Measurements from ENCODE around the gene NCLN.
"Not testable (repeated sequence)": the region's sequence is repeated elsewhere in the genome, so short reads cannot be mapped to it uniquely, and the experiment has no call there.

Gene NCLN

DNA sequence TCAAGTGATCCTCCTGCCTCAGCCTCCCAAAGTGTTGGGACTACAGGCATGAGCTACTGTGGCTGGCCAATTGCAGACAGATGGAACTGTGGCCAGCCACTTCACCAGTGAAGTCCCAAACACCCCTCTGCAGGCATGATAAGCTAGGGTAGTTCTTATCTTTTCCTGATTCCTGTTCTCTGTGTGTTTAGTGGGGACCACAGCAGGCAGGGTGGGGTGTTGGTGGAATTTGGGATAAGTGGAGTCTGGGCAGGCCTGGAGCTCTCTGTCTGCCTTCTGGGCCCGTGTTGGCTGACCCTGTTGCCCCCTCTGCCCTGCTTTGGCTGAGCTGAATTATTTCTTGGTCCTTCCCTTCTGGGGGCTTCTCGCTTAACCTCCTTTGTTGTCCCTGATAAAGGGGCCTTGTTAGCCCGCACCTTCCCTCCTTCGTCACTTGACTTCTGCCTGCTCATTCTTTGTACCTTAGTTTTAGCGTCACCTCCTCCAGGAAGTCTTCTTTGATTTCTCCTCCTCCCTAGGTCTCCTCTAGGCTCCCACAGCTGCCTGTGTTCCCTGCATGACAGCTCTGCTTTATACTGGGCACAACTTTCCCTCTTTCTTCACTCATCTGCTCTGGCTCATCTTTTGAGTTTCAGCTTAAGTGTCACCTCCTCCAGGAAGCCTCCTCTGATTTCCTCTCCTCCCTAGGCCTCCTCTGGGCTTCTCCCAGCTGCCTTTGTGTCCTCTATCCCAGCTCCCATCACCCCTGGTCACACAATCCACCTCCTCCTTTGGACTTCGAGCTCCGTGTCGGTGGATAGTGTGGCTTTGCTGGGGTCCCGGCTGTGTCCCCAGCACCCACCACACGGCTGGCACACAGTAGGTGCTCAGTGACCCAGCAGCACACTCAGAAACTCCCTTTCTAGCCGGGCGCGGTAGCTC is 1.7 kb upstream of the NCLN start:
- in situ Hi-C loops (cut with MboI; ENCODE audit: low sequenced_read_pairs), result no loop called here

DNA sequence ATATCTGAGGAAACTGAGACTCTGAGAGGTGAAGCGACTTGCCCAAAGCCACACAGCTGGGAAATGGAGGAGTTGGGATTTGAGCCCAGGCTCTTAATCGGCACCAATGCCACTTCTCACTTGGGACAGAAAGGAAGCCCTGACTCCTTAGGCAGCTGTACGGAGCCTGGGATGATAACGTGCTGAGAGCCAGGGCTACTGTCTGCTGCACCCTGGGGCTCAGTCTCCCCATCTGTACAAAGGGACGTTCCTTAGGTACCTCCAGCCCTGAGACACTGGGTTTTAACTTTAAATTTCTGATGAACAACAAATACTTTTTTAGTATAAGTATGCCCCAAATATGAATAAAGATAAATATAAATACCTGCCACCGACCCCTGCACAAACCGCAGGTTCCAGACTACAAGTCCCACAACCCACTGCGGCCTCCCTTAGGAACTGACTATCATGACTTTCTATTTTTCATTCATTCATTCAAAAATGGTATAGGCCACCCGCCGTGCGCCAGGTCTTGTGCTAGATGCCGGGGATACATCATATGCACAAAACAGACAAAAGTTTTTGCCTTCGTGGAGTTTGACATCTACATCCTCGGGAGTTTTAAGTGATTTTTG is 776 bp upstream of the NCLN start:
- in situ Hi-C loops (cut with MboI; ENCODE audit: low sequenced_read_pairs), result no loop called here

DNA sequence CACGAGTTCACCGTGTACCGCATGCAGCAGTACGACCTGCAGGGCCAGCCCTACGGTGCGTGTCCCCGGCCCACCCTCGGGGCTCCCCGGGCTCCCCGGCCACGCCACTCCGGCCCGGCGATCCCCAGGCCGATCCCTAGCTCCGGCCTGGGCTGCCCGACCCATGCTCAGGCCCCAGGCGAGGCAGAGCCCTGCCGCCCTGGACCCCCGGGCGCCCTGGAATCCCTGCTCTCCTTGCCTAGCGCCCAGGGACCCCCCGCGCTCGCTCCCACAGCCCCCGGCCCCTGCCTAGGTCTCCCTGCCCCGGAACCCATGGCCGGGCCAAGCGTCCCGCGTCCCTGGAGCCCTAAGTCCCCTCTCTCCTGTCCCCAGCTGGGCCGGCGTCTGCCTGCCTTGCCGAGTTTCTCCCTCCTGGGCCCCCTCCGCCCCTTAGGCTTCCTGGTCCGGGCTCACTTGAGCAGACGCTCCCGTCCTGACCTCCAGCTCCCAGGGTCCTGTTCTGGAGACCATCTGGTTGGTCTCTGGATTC is 494 bp downstream of the NCLN start:
- in situ Hi-C loops (cut with MboI; ENCODE audit: low sequenced_read_pairs), result no loop called here

DNA sequence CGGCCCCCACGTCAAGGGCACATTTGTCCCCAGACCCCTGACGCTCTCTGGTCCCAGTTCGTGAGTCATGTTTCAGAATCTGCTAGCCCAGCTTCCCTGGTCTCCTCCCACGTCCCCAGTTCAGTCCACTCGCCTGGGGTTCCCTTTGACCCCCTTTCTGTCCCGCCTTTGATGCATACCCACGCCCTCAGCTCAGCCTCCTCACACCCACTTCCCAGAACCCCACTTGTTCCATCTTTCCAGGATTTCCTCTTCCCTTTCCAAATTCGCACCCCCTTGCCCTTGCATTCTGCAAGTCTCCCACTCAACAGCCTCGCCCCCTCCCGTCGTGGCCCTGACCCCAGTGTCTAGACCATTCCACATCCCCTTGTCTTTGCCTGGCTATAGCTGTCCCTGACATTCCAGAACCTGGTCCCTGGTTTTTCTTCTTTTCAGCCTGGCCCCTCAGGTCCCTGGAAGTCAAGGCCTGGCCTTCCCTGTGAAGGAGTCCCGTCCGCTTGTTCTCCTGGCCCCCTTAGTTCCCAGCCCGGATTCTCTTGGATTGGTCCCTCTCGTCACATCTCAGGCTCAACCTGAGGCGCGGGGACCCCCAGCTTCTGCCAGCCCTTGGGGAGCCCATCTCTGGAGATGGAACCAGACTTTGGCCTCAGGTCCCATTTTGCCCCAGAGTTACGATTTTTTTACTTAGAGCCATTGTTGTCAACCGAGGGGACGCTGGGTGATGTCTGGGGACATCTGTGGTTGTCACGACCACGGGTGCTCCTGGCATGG is 1.3 kb downstream of the NCLN start:
- in situ Hi-C loops (cut with MboI; ENCODE audit: low sequenced_read_pairs), result no loop called here

DNA sequence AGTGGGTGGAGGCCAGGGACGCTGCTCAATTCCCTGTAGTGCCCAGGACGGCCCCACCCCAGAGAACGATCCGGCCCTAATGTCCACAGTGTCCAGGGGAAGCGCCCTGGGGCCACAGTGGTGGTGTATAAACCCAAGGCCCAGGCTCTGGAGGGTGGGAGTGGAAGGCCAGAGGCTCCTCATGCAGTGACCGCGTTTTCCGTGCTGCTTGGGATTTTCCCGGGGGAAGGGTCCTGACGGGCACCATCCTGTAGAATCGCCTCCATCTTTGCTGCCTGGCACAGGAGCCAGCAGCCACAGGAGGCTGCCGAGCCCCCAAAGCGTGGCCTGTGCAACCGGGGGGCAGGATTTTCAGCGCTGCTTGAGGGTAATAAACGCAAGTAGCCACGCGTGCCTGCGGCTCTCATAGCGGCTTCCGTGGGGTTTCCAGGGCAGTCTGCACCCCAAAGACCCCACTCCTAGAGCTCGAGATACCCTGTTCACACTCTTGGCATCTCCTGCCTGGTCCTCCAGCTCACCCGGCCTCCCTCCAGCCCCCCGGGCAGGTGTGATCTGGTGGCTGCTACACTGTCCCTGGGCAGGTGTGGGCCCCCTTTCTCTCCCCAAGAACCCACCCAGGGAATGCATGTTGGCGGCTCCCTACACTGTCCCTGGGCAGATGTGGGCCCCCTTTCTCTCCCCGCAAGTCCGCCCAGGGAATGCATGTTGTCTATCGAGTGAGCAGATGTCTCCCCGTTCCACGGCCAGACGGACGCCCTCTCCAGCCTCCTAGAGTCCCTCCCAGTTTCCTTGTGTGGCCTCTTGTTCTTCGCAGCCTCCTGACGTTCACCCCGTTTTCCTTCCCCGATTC is 2.2 kb downstream of the NCLN start:
- in situ Hi-C loops (cut with MboI; ENCODE audit: low sequenced_read_pairs), result no loop called here

DNA sequence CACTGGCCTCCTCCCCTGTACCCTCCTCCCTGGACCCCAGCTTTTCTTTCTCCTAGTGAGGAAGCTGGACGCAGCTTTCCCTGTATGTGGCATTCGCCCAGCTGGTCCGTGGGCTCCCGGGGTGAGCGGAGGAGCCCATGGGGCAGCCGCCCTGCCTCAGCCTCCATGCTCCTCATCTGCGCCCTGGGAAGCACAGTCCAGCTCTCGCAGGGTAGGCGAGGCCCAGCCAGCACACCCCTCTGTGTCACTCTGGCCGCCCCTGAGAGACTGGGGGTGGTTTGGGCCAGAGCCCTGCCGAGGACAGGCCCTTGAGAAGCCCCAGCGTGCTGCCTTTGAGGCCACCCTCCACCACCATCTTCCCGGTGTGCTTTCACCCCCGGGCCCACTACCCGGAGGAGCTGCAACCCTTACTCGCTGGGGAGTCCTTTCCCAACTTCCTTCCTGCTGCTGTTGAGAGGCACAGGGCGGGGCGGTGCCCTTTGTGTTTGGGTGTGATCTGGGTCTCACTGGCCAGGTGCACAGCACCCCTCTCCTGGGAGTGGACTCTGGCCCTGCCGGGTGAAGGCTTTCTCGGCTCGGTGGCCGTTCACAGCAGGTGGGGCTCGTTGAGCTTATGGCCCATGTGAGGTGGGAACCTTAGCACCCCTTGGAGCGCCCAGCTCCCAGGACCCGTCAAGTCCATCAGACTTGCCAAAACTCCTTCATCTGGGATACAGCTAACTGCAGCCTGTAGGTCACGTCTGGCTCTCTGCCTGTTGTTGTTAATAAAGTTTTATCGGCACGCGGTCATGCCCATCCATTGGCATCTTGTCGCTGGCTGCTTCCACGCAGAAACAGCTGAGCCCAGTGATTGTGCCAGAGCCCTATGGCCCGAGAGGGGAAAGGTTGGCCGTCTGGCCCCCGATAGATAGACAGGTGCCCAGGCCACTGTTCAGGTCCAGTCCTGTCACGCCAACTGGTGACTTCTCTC is 3.2 kb downstream of the NCLN start:
- in situ Hi-C loops (cut with MboI; ENCODE audit: low sequenced_read_pairs), result no loop called here

DNA sequence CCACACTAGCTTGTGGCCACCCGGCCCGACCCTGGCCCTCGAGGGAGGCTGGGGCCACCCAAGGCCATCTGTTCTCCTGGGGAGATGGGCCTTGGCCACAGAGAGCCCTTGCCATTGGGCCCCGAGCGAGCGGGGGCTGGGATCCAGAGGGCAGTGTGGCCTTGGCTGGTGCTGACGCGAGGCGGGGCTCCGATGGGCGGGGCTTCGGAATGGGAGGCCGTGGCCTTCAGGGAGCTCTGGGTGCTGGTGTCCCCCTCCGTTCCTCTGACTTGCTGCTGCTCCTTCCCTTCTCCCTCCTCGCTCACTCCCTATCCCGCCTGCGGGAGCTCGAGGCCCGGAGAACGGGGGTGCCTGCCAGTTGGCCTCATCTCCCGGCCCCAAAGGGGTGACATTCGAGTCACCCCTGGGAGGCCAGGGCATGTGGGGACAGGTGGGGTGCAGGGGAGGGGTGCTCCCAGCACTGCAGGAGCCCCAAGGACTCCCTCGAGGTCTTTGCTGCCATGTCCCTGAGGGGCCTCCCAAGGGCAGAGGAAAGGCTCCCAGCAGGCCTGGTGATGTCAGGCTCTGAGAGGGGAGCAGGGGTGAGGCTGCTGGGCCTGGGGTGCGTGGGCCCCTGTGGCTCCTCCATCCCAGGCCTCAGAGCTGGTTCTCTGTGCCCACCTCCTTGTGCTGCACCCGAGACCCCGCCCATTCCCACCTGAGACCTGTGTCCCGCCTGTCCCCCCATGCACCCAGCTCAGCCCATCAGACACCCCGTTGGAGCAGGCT is 4.2 kb downstream of the NCLN start:
- in situ Hi-C loops (cut with MboI; ENCODE audit: low sequenced_read_pairs), result no loop called here

DNA sequence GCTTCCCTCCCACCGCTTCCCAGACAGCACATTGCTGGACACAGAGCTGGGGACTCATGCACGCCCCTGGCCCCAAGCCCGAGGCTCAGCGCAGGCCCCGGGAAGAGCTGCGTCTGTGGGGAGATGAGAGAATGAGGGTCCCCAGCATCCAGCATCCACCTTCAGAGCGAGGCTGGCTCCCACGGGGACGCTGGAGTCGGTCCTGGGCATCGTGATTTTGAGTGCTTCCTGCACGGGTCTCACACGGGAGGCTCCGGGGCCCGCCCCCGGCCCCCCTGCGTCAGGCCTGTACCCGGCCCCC is 4.7 kb downstream of the NCLN start:
- in situ Hi-C loops (cut with MboI; ENCODE audit: low sequenced_read_pairs), result no loop called here

DNA sequence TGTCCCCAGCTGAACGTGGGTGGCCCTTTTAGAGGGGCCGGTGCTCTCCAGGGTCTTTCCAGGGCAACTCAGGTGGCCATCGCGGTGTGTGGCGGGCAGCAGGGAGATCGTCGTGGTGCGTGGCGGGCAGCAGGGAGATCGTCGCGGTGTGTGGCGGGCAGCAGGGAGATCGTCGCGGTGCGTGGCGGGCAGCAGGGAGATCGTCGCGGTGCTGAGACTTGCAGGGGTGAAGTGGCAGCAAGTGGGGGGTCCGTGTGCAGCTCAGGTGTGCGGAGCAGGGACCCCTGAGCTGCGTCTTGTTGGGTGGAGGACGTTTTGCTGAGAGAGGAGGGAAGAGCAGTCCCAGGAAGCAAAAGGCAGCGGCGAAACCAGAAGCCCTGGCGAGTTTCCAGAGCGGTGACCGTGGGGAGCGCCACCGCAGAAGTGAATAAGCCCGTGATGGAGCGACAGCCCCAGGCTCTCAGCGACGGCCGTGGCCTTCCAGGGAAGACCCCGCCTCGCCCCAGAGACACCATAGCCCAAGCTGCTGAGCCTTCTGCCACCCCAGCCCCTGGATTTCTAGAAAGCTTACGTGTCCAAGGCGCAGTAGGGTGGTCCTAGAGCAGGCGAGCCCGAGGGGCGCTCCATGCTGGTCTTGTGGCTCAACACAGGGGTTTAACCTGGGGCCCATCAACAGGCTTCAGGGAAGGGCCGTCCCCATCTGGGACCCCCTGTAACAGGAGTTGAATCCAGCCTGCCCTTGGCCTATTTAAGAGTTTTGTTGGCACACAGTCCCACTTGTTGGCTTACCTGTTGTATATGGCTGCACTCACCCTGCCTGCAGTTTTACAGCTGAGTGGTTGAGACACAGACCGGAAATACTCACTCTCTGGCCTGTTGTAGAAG is 5.4 kb downstream of the NCLN start:
- in situ Hi-C loops (cut with MboI; ENCODE audit: low sequenced_read_pairs), result no loop called here

DNA sequence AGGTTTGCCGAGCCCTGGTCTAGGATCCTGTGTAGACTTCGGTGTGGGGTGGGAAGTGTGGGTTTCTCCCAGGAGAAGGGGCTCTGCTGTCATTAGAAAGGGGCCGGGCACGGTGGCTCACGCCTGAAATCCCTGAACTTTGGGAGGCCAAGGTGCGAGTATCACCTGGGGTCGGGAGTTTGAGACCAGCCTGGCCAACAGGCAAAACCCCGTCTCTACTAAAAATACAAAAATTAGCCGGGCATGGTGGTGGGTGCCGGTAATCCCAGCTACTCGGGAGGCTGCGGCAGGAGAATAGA is 6.0 kb downstream of the NCLN start:
- in situ Hi-C loops (cut with MboI; ENCODE audit: low sequenced_read_pairs), result not testable (repeated sequence)

DNA sequence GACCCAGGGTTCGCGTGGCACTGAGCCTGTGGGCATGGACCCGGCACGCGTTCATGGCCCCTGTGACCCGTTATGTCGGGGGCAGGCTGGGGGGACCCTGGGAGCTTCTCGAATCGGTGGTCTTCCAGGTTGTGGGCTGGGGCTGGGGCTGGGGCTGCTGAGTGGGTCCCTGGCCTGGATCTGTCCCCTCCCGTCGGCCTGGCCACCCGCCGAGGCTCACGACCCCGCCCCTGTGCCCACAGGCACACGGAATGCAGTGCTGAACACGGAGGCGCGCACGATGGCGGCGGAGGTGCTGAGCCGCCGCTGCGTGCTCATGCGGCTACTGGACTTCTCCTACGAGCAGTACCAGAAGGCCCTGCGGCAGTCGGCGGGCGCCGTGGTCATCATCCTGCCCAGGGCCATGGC is 6.5 kb downstream of the NCLN start:
- in situ Hi-C loops (cut with MboI; ENCODE audit: low sequenced_read_pairs), result no loop called here

DNA sequence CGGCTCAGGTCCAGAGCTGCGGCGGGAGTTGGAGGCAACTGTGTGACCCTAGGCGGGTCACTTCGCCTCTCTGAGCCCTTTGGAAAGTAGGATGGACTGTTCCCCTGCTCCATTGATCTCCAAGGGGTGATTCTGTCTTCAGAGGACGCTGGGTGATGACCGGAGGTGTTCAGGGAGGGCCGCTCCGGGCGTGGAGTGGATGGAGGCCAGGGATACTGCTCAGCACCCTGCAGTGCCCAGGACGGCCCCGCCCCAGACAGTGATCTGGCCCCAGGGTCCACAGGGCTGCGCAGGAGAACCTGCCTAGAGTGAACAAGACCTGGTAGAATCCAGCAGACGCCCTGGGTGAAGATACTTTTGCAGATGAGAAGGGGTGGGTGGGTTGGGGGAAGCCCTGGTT is 7.0 kb downstream of the NCLN start:
- in situ Hi-C loops (cut with MboI; ENCODE audit: low sequenced_read_pairs), result no loop called here

DNA sequence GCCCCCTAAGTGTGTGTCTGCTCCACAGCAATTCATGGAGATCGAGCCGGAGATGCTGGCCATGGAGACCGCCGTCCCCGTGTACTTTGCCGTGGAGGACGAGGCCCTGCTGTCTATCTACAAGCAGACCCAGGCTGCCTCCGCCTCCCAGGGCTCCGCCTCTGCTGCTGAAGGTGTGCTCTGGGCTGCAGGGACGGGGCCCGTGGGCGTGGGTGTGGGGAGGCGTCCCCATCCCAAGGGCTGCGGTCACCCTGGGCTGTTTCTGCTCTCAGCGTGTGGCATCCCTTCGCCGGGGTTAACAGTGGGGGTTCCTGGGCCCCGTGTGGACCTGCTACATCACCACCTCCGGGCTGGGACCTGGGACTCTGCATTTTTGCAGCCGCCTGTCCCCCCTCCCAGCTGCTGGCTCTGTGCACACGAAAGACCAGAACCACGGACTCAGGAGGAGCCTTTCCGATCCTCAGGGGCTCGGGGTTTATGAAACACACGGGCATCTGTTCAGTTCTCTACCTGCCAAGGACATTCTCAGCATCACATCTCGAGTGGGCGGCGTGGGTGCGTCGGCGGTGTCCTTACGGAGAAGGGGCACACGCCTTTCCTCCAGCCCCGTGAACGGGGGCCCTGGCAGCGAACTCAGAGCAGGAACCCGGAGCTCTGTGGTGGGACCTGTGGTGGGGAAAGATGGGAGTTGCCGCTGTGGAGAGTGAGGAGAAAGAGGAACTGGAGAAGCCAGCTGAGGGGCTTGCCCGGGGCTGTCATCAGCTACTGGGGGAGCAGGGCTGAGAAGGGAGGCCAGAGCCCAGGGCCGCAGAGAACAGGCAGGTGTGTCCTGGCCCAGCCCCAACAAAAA is 7.8 kb downstream of the NCLN start:
- in situ Hi-C loops (cut with MboI; ENCODE audit: low sequenced_read_pairs), result no loop called here

DNA sequence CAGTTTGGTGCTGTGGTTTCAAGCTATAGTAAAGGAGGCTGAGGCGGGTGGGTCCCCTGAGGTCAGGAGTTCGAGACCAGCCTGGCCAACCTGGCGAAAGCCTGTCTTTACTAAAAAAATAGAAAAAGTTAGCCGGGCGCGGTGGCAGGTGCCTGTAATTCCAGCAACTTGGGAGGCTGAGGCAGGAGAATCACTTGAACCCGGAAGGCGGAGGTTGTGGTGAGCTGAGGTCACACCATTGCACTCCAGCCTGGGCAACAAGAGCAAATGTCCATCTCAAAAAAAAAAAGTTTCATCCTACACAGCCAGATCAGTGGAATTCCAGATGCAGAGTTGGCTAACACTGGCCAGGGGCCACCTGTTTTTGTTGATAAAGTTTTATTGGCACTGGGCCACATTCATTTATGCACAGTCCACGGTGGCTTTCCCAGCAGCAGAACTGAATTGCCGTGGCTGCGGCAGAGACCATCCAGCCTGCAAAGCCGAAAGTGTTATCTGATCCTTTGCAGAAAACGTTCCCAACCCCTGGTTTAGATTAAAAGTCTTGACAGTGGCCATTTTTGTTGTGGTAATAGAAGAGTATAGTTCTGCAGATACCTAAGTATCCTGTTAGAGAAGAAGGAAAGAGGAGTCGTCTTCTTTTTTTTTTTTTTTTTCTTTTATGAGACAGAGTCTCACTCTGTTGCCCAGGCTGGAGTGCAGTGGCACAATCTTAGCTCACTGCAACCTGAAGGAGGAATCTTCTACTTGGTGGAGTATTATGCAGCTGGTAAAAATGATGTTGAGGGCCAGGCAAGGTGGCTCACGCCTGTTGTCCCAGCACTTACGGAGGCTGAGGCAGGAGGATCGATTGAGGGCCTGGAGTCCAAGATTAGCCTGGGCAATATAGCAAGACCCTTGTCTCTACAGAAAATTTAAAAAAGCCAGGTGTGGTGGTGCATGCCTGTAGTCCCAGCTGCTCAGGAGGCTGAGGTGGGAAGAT is 8.7 kb downstream of the NCLN start:
- in situ Hi-C loops (cut with MboI; ENCODE audit: low sequenced_read_pairs), result no loop called here

DNA sequence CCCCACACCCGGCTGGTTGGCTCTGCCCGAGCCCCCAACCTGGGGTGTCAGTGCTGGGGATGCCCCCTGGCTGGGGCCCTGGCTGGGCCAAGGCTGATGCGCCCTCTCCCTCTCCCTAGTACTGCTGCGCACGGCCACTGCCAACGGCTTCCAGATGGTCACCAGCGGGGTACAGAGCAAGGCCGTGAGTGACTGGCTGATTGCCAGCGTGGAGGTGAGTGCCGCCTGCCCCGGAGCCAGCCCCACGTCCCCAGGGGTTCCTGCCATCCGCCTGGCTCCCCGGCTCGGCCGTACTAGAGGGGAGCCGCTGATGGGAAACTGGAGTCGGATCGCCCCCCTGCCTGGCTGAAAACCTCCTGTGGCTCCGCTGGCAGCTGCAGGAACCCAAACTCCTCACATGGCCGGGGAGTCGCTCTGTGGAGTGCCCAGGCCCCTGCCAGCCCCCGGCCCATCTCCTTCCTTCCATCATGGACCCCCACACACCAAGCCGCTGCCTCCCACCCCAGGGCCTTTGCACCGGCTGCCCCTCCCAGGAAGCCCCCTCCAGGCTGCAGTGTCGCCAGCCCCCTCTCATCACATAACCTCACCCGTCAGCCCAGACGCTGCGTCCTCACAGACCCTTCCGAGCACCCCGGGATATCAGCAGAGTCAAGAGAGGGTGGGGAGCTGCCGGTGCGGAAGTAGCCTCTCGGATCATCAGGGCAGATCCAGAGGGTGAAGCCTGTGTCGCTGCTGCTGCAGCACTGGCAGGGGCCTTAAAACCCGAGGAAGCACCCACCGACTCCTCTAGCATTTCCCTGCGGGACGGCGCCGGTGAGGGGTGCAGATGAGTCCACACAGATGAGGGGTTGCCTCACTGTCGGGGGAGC is 10.6 kb downstream of the NCLN start:
- in situ Hi-C loops (cut with MboI; ENCODE audit: low sequenced_read_pairs), result no loop called here

Data from HL-60/S4 treated with phorbol 12-myristate 13-acetate at 8.2 ng/mL for 4 days and 3 days (cell line).